Stimulated activated CD8-positive, alpha-beta memory T cell treated with anti-CD3 and anti-CD28 coated beads, Interleukin-4, amount 100 ng/mL, for 4 hours (primary cell): ENCODE measurements around the gene ADGRL3.
"Not testable (repeated sequence)": the region's sequence is repeated elsewhere in the genome, so short reads cannot be mapped to it uniquely, and the experiment has no call there.

ENCODE experiments used
- DNase-seq, 2 donors: peaks; one replicate each; pipeline ENCODE4 v3.0.0-alpha.2; 2020; ENCODE audit warnings: low read depth in 2 of 2, low spot score in 1 of 2

Gene ADGRL3

GRCh38 chr4:61204353-61205060 is 4.4 kb downstream of the ADGRL3 start:
- no peak for DNase-seq

GRCh38 chr4:61205066-61205465 is 4.9 kb downstream of the ADGRL3 start:
- no peak for DNase-seq

- DNase-seq = not testable (repeated sequence)
Observed at GRCh38 chr4:61207156-61207555, 7.0 kb downstream of the ADGRL3 start.

- no peak for DNase-seq
Observed at GRCh38 chr4:61210186-61210939, 10.2 kb downstream of the ADGRL3 start.

DNA sequence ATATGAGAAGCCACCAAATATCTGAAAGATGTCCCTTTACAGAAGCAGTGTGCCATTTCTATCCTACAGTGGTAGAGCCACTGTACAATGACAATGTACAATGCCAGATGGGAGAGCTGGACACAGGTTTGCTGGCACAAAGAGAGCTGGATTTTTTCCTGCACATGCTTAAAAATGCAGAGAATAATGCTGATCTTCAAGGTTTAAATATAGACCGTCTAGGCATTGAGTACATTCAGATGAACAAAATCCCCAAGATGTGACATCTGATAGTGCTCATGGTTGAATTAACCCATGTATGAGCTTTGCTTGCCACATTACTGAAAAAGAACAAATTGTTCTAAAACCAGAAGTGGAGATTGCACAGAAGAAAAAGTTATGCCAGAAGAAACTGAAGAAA is 11.7 kb downstream of the ADGRL3 start:
- DNase-seq = no peak

DNA sequence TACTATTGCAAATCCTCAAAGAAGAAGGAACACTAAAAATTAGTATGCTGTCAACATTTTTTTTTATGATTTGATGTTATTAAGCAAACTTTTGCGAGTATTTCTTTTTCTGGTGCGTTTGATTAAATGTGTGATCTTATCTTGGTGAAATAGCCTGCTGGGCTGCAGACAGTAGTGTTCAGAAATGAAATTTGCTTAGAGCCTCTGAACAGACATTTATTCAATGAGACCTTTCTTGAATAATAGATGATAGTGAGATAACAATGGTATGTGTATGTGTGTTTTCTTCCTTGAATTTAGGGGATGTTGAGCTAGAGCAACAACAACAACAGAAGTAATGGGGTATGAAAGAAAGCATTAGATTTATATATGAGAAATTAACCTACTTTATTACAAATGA is 12.7 kb downstream of the ADGRL3 start:
- no peak for DNase-seq

GRCh38 chr4:61214680-61215079 is 14.6 kb downstream of the ADGRL3 start:
- DNase-seq = no peak

- DNase-seq = no peak
Observed at GRCh38 chr4:61217222-61217621, 17.1 kb downstream of the ADGRL3 start.

DNA sequence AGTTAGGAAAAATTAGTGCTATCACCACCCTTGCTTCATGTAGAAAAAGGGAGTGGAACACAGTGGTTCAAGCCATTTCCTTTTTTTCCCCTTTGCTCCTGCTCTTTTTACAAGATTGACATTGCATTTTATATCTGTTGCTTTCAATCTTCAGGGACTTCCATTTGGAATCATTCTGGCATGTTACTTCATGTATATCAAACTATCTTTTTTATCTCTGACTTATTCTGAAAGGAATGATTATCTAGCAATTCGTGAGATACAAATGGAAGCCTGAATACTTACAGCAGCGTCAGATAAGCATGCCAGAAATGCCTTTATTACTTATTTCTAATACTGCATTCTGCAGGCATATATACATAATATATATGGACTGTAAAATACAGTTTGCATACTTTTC is 20.4 kb downstream of the ADGRL3 start:
- DNase-seq = no peak

- no peak for DNase-seq
Observed at GRCh38 chr4:61223385-61223784, 23.3 kb downstream of the ADGRL3 start.

DNA sequence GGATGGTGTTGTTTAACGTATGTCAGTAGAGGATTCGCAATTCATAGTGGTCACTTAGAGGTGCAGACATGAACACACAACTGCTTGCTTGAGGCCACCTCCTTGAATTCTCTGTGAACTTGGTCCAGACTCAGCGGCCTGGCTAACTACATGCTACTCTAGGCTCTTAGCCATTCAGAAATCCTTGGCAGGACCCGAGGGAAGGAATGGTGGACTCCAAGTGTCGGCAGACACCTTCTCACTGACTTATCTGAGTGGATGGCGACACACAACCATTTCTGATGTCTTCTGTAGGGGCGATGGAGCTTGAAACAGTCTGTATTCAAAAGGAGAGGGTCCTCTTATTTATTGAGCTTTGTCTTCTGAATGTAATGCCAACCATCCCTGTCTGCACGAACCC is 24.4 kb downstream of the ADGRL3 start:
- no peak for DNase-seq

DNA sequence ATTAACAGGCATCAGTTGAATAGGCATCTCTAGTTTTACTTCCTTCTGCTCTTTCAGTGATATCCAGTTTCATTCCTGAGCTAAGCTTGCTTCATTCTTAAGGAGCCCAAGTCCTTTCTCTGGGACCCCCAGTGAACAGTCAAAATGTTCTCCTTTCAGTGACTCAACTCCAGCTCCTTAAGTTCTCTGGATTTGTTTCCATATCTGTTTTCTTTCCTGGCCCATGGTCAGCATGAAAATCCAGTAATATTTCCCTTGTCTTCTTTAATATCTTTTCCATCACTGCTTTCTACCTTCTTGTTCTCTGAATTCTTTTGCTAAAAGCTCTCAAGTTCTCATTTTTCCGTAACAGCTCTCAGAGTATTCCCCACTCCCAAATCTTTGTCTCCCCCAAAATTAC is 25.5 kb downstream of the ADGRL3 start:
- DNase-seq = no peak

DNA sequence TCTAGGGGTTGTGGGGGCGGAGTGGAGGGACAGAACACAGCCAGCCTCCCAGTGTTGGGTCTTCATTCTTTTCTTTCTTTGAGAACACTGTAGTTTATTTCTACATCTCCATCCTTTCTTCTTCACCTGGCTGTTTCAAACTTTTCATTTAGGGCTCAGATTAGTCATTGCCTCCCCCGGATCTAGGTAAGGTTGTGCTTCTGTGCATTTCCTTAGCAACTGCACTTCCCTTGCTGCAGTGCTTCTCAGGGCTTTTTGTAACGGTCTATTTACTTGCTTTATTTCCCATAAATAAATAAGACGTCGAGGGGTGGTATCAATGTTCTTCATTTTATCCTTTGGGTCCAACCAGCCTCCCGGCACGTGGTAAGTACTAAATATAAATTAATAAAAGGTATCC is 31.3 kb downstream of the ADGRL3 start:
- DNase-seq = no peak

DNA sequence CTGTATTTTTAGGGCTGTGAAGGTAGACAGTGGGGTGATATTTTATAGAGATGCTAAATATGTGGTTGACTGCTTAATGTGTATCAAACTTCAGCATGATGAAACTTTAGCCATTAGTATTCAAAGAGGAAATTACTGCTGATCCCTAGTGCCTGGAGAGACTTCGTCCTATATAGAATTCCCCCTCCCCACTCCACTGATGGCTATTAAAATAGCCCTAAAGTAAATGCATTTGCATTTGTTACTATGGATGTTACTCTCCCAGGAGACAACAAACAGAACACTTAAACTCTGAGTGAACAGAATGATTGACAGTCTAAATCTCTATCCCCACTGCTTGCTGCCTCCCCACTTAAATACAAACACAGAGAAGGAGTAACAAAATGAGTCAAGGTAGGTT is 39.1 kb downstream of the ADGRL3 start:
- no peak for DNase-seq

- DNase-seq = no peak
Observed at GRCh38 chr4:61243962-61244361, 43.8 kb downstream of the ADGRL3 start.

GRCh38 chr4:61245069-61245714 is 45.1 kb downstream of the ADGRL3 start:
- DNase-seq = no peak

DNA sequence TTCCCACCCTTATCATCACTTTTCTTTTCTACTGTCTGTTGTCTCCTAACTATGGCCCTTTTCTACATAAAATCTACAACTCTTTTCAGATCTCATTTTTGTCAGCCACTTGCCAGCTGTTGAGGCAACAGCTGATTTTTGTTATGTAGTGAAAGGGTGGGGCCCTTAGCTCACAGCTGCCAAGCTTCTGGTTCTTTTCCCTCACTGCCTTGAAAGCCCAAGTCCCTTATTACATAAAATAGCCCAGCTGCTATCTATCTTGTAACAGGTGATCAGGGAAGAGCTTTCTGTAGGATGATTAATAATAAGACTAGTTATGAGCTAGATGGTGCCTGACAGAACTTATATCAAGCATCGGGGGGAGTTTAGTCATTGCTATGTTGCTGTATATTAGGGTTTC is 45.9 kb downstream of the ADGRL3 start:
- no peak for DNase-seq

DNA sequence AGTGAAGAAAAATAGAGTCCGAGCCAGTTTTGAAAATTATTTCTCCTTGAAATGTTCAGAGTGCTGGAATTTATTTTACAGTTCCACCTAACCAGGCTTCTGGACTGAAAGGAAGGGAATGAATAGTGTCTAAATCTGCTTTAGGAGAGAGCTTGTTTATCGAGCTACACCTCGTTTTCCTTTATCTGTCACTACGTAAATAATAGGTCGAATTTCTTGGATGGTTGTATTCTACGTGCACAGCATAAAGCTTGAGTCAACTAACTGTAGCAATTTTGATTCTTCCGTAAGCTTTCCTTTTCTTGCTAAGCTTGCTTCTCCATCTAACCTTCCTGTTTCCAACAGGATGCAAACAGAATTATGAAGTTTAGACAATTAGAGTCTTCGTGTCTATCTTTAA is 48.6 kb downstream of the ADGRL3 start:
- no peak for DNase-seq

DNA sequence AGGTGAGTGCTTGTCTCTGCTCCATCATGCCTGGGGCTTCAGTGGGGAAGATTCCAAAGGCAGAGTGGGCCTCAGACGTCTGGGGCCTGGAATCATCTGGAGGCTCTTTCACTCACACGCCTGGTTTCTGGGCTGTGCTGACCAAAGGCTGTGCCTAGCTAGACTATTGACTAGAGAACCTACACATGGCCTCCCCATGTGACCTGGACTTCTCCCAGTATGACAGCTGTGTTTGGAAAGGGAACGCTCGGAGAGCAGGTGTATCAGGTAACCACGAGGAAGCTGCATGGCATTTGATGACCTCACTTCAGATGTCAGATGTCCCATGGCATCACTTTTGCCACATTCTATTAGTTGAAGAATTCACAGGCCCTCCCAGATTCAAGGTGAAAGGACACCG is 51.0 kb downstream of the ADGRL3 start:
- no peak for DNase-seq

GRCh38 chr4:61254406-61254805 is 54.3 kb downstream of the ADGRL3 start:
- no peak for DNase-seq

DNA sequence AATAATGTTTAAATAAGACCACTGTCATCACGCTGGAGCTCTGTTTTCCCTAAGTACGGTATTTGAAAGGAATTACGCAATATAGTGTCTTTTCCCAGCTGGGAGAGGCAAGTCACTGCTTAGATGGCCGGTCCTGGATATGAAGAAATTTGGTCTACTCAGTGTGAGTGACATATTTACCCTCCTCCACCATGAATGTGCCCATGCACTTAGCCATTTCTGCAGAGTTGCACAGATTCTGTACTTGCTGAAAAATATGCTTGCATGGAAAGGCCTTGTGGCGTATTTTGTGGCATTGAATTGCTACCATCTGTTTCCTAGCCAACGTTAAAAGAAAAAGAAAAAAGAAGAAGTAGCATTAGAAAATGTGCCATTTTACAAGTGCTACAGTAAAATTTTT is 73.1 kb downstream of the ADGRL3 start:
- no peak for DNase-seq

DNA sequence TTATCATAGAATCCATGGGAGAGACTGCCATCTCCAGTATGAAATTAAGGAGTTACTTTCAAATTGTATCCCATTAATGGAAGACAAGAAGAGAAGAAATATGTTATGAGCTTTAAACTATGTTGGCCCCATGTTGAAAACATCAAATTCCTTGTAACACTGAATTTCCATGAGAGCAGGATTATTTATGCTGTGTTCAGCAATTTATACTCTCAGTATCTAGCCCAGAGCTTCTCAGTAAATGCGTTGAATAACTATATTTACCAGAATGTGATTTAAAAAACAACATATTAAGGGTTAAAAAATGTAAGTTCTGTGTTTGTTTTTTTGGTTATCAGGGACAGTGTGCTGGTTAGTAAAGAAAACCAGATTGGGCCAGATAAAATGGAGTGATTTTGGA is 74.2 kb downstream of the ADGRL3 start:
- DNase-seq = no peak
